Testis (tissue), 3 donors: Measurements from ENCODE around the gene TEX2. TPM values are rescaled to one million over a fixed set of nuclear protein-coding genes. Genes with fewer than 3 reads are reported as not detected.
A peak's percentile ranks its signal among the peaks of the same experiment; 100 is the strongest.

Experiments
- DNase-seq: peaks from one replicate; pipeline ENCODE4 v3.0.0-alpha.2; 2019
- H3K27ac ChIP-seq, 2 donors: fragments of 200-600 bp; sonication (generic); one replicate each; pipeline ENCODE4 v1.5.1; 2019
- H3K27me3 ChIP-seq: fragments of 200-600 bp; sonication (generic); one replicate; pipeline ENCODE4 v1.5.1; 2019
- H3K36me3 ChIP-seq: fragments of 200-600 bp; sonication (generic); one replicate; pipeline ENCODE4 v1.5.1; 2017; ENCODE audit warnings: low read depth; ENCODE audit errors: missing control alignments
- H3K4me1 ChIP-seq: fragments of 200-600 bp; sonication (generic); one replicate; pipeline ENCODE4 v1.5.1; 2019
- H3K4me3 ChIP-seq, 2 donors: fragments of 200-600 bp; sonication (generic); one replicate each; pipeline ENCODE4 v1.5.1; 2017 to 2019
- H3K9me3 ChIP-seq: fragments of 200-600 bp; sonication (generic); one replicate; pipeline ENCODE4 v1.5.1; 2017
- POLR2A ChIP-seq: fragments of 450-650 bp; IDR thresholded peaks from one replicate; pipeline ENCODE4 v1.6.1; 2017; ENCODE audit warnings: antibody characterized with exemption, mild to moderate bottlenecking, moderate library complexity
- WGBS, 2 donors: methylation state at CpG; one replicate each; pipeline ENCODE4 v1.1.5; 2018; 5-methylcytosine and 5-hydroxymethylcytosine counted together
- intact Hi-C: fragments of 100-400 bp; cut with DNase I; formaldehyde crosslinking; loops from one replicate; pipeline ENCODE4 v1.15.1; 2023; ENCODE audit warnings: low total_unique reads
- polyA plus RNA-seq: library from polyadenylated mRNA; stranded (reverse); fragments of 350-450 nt; fragmentation: Illumina TruSeq; extraction: RNeasy Lipid Tissue Mini Kit (QIAGEN cat#74804); gene quantifications from one replicate; pipeline ENCODE4 v1.2.3, GENCODE V29; 2014; ENCODE audit warnings: low read depth, low replicate concordance; ENCODE audit not compliant: insufficient read depth
- total RNA-seq, 2 donors: library from RNA; depleted of rRNA; stranded (reverse); fragments of >200 nt; gene quantifications; one replicate each; pipeline ENCODE4 v1.2.3, GENCODE V29; 2016
- TF ChIP-seq, protein P1 (sequence below), 3 experiments: fragments of 450-650 bp in 2 of 3; fragments of 200-600 bp in 1 of 3; sonication (generic) in 1 of 3; IDR thresholded peaks; one replicate each; pipeline ENCODE4 v1.5.1; 2016 to 2019; ENCODE audit warnings: antibody characterized with exemption in 3 of 3, mild to moderate bottlenecking in 2 of 3, moderate library complexity in 1 of 3

The TEX2 gene
- total and polyA plus RNA-seq, 3 donors from 2014 or later, result 66.0 to 136 (median 99.9) TPM

DNA sequence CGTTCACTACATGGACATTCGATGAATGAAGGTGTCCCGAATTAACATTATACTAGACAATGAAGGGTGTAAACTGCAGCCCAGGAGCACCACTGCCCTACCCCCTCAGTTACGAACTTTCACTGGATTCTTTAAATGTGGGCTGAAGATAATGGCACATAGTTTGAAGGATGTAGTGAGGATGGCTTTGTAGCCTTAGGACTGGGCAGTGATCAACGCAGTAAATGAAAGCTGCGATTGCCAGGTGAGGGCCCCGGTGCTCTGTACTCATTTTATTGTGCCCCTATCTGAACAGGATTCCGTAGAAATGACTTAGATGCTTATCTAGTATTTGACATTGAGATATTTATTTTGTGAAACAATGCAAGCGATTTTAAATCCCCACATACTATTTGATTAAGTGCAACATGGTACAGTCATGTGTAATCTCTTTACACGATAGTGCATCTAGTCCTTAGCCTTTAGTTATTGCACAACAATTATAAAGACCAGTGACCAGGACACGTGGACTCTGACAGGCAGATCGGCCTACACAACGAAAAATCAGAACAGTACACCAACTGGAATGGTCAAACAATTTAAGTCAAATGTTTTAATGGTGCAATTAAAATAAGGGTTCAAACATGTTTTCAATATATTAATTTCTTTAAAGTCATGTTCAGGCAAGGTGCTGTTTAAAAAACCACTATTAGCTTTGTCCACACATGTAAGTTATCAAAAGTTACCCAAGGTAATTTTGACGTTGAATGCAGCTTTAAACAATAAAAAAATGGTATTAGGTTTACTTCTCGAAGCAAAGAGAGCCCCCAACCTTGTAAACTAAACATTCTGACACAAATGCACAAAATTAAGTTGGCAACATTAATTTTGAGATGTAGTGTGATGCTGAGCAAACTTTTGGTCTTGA, 115.7 kb downstream of the TEX2 start:
- Histone ChIP-seq H3K4me1 (peaks cover 22% of the 10 kb centered on the region), H3K36me3 (no peaks in the 10 kb centered on the region), H3K9me3 (no peaks in the 10 kb centered on the region), H3K27ac (peak overlapping the region in 1 of 2 donors; percentile 88), H3K27me3 (no peaks in the 10 kb centered on the region), H3K4me3 (no peak overlapping the region)
- DNase-seq, result no peak
- TF ChIP-seq, protein P1, sequence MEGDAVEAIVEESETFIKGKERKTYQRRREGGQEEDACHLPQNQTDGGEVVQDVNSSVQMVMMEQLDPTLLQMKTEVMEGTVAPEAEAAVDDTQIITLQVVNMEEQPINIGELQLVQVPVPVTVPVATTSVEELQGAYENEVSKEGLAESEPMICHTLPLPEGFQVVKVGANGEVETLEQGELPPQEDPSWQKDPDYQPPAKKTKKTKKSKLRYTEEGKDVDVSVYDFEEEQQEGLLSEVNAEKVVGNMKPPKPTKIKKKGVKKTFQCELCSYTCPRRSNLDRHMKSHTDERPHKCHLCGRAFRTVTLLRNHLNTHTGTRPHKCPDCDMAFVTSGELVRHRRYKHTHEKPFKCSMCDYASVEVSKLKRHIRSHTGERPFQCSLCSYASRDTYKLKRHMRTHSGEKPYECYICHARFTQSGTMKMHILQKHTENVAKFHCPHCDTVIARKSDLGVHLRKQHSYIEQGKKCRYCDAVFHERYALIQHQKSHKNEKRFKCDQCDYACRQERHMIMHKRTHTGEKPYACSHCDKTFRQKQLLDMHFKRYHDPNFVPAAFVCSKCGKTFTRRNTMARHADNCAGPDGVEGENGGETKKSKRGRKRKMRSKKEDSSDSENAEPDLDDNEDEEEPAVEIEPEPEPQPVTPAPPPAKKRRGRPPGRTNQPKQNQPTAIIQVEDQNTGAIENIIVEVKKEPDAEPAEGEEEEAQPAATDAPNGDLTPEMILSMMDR (IDR thresholded peaks at IDR 0.05), result no peak
- no peak for TF ChIP-seq POLR2A
- WGBS, 2 donors, result 31 to 38% methylated on average over 15 of the region's 15 CpGs
- intact Hi-C loops, result no loop called here

DNA sequence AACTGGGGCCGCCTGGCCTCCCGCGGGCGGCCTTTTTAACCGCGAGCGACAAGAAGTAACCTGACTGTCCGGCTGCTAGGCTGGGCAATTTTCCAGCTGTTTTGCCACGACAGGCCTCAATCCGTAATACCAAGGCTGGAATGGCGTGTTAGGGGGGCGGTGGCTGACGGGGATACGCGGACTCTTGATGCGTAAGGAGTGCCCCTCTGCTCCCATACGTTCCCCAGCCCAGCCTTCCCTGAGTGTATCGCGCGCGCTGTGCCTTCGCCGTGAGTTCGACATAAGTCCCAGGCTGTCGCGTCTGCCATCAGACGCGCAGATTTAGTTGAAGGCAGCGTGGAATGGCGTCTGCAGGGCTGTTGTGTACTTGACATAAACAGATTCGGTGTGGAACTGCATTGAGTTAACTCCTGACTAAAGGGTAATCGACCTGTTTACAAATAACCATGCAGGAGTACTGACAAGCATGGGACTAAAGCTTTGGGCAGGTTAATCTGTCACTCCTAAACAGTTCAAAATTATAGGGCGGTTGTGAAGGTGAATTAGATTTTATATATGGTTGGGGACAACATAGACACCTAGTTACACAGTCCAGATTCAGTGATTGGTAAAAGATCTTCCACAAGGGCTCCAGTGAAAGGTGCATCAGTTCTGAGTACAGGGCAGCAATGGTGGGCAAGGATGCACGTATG, 116.5 kb downstream of the TEX2 start:
- intact Hi-C loops, result no loop called here
- no peak for TF ChIP-seq POLR2A
- TF ChIP-seq, protein P1 (IDR thresholded peaks at IDR 0.05), result no peak

DNA sequence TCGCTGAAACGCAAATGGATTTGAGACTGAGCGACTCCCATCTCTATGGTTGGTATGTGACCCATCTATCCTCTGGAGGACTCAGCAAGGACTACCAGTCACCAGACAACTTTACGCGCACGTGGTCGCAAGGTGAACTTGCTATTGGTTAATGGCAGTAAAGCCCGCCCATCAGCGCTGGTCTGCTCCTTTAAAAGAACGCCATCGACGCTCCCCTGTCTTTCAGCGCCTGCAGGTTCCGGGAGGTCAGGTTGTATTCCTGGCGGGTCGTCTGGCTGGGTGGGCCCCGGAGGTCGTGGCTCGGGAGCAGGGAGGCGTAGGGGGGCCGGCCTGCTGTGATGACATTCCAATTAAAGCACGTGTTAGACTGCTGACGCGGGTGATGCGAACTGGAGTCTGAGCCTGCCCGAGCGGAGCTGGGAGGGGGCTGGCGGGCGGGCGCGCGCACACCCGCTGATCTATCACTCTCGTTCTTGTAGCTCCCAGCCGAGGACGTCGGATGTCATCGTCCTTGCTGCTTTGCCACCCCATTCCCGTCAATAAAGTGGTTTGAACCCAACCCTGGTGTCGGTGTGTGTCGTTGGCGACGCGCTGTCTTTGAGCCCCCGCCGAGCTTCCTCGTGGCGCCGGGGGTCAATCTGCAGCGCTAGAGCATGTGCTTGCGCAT, 117.2 kb downstream of the TEX2 start:
- peak; percentile 100 for DNase-seq
- peak; percentile 76 for TF ChIP-seq POLR2A
- TF ChIP-seq, protein P1 (IDR thresholded peaks at IDR 0.05), result peak in 2 of 3 experiments; percentile 6 to 32
- H3K36me3 ChIP-seq, result no peaks in the 10 kb centered on the region
- 0 to 1% methylated on average over 10 to 40 of the region's 51 CpGs for WGBS, 2 donors
- no peaks in the 10 kb centered on the region for H3K27me3 ChIP-seq
- peak overlapping the region; percentile 62 to 72 for H3K4me3 ChIP-seq
- peak overlapping the region; percentile 87 to 88 for H3K27ac ChIP-seq
- H3K4me1 ChIP-seq, result peaks cover 18% of the 10 kb centered on the region
- no peaks in the 10 kb centered on the region for H3K9me3 ChIP-seq
- intact Hi-C loops, result no loop called here

More for the DNA sequence above, 116.5 kb downstream of the TEX2 start:
- Histone ChIP-seq H3K27me3 (no peaks in the 10 kb centered on the region), H3K36me3 (no peaks in the 10 kb centered on the region), H3K9me3 (no peaks in the 10 kb centered on the region), H3K4me1 (peaks cover 18% of the 10 kb centered on the region), H3K4me3 (peak overlapping the region; percentile 62 to 72), H3K27ac (peak overlapping the region; percentile 87 to 88)
- peak; percentile 67 for DNase-seq
- 5 to 9% methylated on average over 19 to 31 of the region's 34 CpGs for WGBS, 2 donors

DNA sequence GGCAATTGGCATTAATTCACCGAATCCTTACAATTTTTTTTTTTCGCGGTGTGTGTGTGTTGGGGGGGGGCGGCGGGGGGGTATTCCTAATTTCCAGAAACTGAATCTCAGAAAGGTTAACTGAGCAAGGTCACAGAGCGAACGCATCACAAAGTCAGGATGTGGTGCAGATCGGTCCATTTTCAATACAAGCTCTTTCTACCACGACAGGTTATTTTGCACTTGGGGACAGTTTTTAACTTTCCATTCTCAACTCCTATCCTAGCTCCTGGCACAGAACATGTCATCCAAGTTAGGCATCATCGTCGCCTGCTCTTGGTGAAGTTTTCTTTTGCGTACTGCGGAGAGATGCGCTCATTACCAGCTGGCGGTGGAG, 117.7 kb downstream of the TEX2 start:
- no peaks in the 10 kb centered on the region for H3K9me3 ChIP-seq
- H3K36me3 ChIP-seq, result no peaks in the 10 kb centered on the region
- TF ChIP-seq, protein P1 (IDR thresholded peaks at IDR 0.05), result no peak
- TF ChIP-seq POLR2A, result no peak
- peak overlapping the region; percentile 62 to 72 for H3K4me3 ChIP-seq
- peaks cover 18% of the 10 kb centered on the region for H3K4me1 ChIP-seq
- intact Hi-C loops, result no loop called here
- no peaks in the 10 kb centered on the region for H3K27me3 ChIP-seq
- peak overlapping the region; percentile 87 to 88 for H3K27ac ChIP-seq
- WGBS, 2 donors, result 0 to 2% methylated on average over 15 of the region's 15 CpGs
- DNase-seq, result no peak
